K562 (cell line): ENCODE results near the gene STPG4. TPM values are rescaled to one million over a fixed set of nuclear protein-coding genes. Genes with fewer than 3 reads are reported as not detected.
A peak's percentile ranks its signal among the peaks of the same experiment; 100 is the strongest.

Experiments used
- ATAC-seq: fragments of 200-7000 bp; cut with Tn5 transposase; 3 replicates; pipeline ENCODE4 v1.9.1; 2020; ENCODE audit warnings: moderate library complexity
- BruUV-seq: library from RNA; stranded (reverse); fragments of 400-500 nt; replicated peaks from 2 replicates; lab custom pipeline; 2021; lab: Mats Ljungman, UMichigan
- CTCF ChIA-PET: fragments of 300-600 bp; formaldehyde crosslinking; extraction: SDS; loops from one replicate; lab custom pipeline; 2021; ENCODE audit warnings: low intra/inter-chr PET ratio; lab: Yijun Ruan, JAX
- POLR2A ChIA-PET: fragments of 300-600, 350-650 bp; sonication (Branson Sonifier 250); formaldehyde crosslinking; extraction: SDS; loops from one replicate; lab custom pipeline; 2021; ENCODE audit warnings: antibody characterized with exemption, inconsistent platforms; lab: Yijun Ruan, JAX
- DNase-seq, 4 experiments: peaks; one replicate each; pipeline versions ENCODE4 v3.0.0 to v3.0.0-alpha.2; 2011 to 2018; ENCODE audit warnings: low spot score in 3 of 4, mixed read lengths in 3 of 4; ENCODE audit errors: extremely low read depth in 1 of 4
- FAIRE-seq: peaks from 2 replicates; lab custom pipeline; 2011; peaks lifted over from hg19 to GRCh38; lab: Jason Lieb, UNC
- H2AFZ ChIP-seq: 2 replicates; pipeline ENCODE4 v1.6.0; 2011; ENCODE audit warnings: low read depth, low read length, control low read depth, inconsistent platforms
- H3K27ac ChIP-seq: fragments of 200-600 bp; 3 replicates; pipeline ENCODE4 v1.8.0; 2011; ENCODE audit warnings: low read depth, mild to moderate bottlenecking, control low read depth, inconsistent platforms, low read length, moderate library complexity, mixed read lengths; ENCODE audit errors: extremely low read depth
- H3K27me3 ChIP-seq, 2 experiments: fragments of 300-600 bp in 1 of 2; 2 replicates in 1 of 2; 3 replicates in 1 of 2; pipeline versions ENCODE4 v1.6.0 to v1.8.0; 2011; ENCODE audit warnings: inconsistent platforms in 2 of 2, low read length in 2 of 2, mild to moderate bottlenecking in 1 of 2, mixed read lengths in 1 of 2, moderate library complexity in 1 of 2; ENCODE audit not compliant: control insufficient read depth in 2 of 2, insufficient read depth in 2 of 2
- H3K36me3 ChIP-seq: fragments of 300-600 bp; 3 replicates; pipeline ENCODE4 v1.8.0; 2011; ENCODE audit warnings: mild to moderate bottlenecking, low read length, inconsistent platforms; ENCODE audit not compliant: control insufficient read depth, insufficient read depth
- H3K4me1 ChIP-seq, 2 experiments: fragments of 200-600 bp in 1 of 2; replicated peaks in 1 of 2; 2 replicates in 1 of 2; 3 replicates in 1 of 2; pipeline versions ENCODE4 v1.5.1 to v1.8.0; 2011; ENCODE audit warnings: inconsistent platforms in 2 of 2, low read length in 2 of 2, mild to moderate bottlenecking in 1 of 2, mixed read lengths in 1 of 2, moderate library complexity in 1 of 2; ENCODE audit not compliant: control insufficient read depth in 2 of 2, insufficient read depth in 2 of 2
- H3K4me2 ChIP-seq: 2 replicates; pipeline ENCODE4 v1.6.1; 2011; ENCODE audit warnings: low read length, control low read depth, inconsistent platforms, mixed read lengths; ENCODE audit not compliant: insufficient read depth
- H3K4me3 ChIP-seq: fragments of 200-600 bp; sonication (generic), shearing (Covaris generic); 2 replicates; pipeline ENCODE4 v1.5.1; 2016; ENCODE audit warnings: control low read depth, inconsistent platforms
- H3K79me2 ChIP-seq: fragments of 200-600 bp; 3 replicates; pipeline ENCODE4 v1.8.0; 2011; ENCODE audit warnings: low read length, inconsistent platforms; ENCODE audit not compliant: control insufficient read depth, insufficient read depth
- H3K9ac ChIP-seq, 2 experiments: 2 replicates each; pipeline versions ENCODE4 v1.6.0 to v1.6.1; 2011; ENCODE audit warnings: low read depth in 2 of 2, low read length in 2 of 2, control low read depth in 1 of 2, inconsistent platforms in 1 of 2, mild to moderate bottlenecking in 1 of 2, mixed read lengths in 1 of 2; ENCODE audit not compliant: insufficient read depth in 1 of 2
- H3K9me1 ChIP-seq: one replicate; pipeline ENCODE4 v1.6.0; 2011; ENCODE audit warnings: inconsistent platforms, mild to moderate bottlenecking, low read length, moderate library complexity; ENCODE audit not compliant: control insufficient read depth, insufficient read depth
- H3K9me3 ChIP-seq: replicated peaks from 2 replicates; pipeline ENCODE4 v1.5.1; 2011; ENCODE audit warnings: low read depth, low read length, inconsistent platforms; ENCODE audit not compliant: control insufficient read depth, insufficient read depth
- H4K20me1 ChIP-seq: replicated peaks from 2 replicates; pipeline ENCODE4 v1.6.1; 2011; ENCODE audit warnings: low read length, inconsistent platforms, mixed read lengths; ENCODE audit not compliant: control insufficient read depth, insufficient read depth
- KDM4B ChIP-seq, 2 experiments: fragments of 450-650 bp in 1 of 2; sonication (generic) in 1 of 2; IDR thresholded peaks; 2 replicates each; pipeline ENCODE4 v1.6.1; 2016 to 2017; ENCODE audit warnings: borderline replicate concordance in 2 of 2, antibody characterized with exemption in 1 of 2, low read depth in 1 of 2, mild to moderate bottlenecking in 1 of 2
- MEIS2 ChIP-seq: fragments of 450-650 bp; IDR thresholded peaks from 2 replicates; pipeline ENCODE4 v1.6.1; 2014; ENCODE audit warnings: mild to moderate bottlenecking; ENCODE audit not compliant: partially characterized antibody
- PBX2 ChIP-seq, 2 experiments: IDR thresholded peaks in 1 of 2; conservative IDR thresholded peaks in 1 of 2; 2 replicates each; pipeline ENCODE4 v1.6.1; 2016; ENCODE audit warnings: low read depth in 2 of 2, mild to moderate bottlenecking in 1 of 2, missing compliant biosample characterization in 1 of 2, missing genetic modification characterization in 1 of 2, moderate library complexity in 1 of 2
- WGBS: fragments of 100-300 bp; shearing (Covaris generic); methylation state at CpG from one replicate; pipeline ENCODE4 v1.1.6; 2016; ENCODE audit warnings: low coverage, mixed read lengths; ENCODE audit not compliant: insufficient coverage; ENCODE audit errors: missing lambda C conversion rate; 5-methylcytosine and 5-hydroxymethylcytosine counted together
- in situ Hi-C: fragments of 300-500 bp; cut with MboI; formaldehyde crosslinking; loops from 4 replicates; pipeline ENCODE4 v1.15.0; 2018; ENCODE audit warnings: inconsistent platforms, mixed read lengths
- intact Hi-C: fragments of 100-400 bp; cut with micrococcal nuclease; formaldehyde crosslinking; loops from 2 replicates; pipeline ENCODE4 v1.14.2; 2022
- polyA plus RNA-seq, 8 experiments: library from polyadenylated mRNA; depleted of rRNA in 4 of 8; stranded (reverse) in 5 of 8; unstranded in 3 of 8; fragments of >200 nt; fragmentation: Nextera tagmentation in 2 of 8; fragmentation: Illumina TruSeq in 1 of 8; extraction: Ambion mirVana in 2 of 8; extraction: Trizol in 1 of 8; gene quantifications; 2 replicates each; pipeline versions ENCODE4 v1.2.1 to v1.2.3, GENCODE V29; 2011 to 2014; ENCODE audit warnings: inconsistent platforms in 1 of 8, missing spikeins in 1 of 8
- total RNA-seq, 7 experiments: library from RNA; depleted of rRNA in 6 of 7; stranded (reverse); fragments of >200 nt in 6 of 7; fragmentation: Illumina TruSeq in 2 of 7; extraction: Trizol in 2 of 7; gene quantifications; 2 replicates each; pipeline versions ENCODE4 v1.2.1 to v1.2.3, GENCODE V29; 2011 to 2021; ENCODE audit warnings: low replicate concordance in 1 of 7

The STPG4 gene
- total and polyA plus RNA-seq, 9 of the 15 experiments (the other 6 are each of a cell fraction or from before 2014, with no cell fraction given) = 0.10 to 0.68 (median 0.22) TPM; not detected in 6

- H4K20me1 ChIP-seq = no peaks in the 10 kb centered on the region
- ChIA-PET CTCF (no interaction called here), POLR2A (no interaction called here)
- ATAC-seq (no peak), DNase-seq (no peak), FAIRE-seq (no peak)
- no TSS peak for BruUV-seq
- H3K27ac ChIP-seq = no peak overlapping the region
- TF ChIP-seq MEIS2 (peak; percentile 23), KDM4B (IDR thresholded peaks at IDR 0.05; ENCODE audit: borderline replicate concordance in 2 of 2, low read depth in 1 of 2) (no peak), PBX2 (CRISPR knock-in tag; IDR thresholded peaks at IDR 0.05; ENCODE audit: low read depth) (no peak), PBX2 (tag; conservative IDR thresholded peaks at IDR 0.05; ENCODE audit: low read depth) (0 out of 2 replicates have a peak, but pooled peaks have one; percentile 20)
- H3K27me3 ChIP-seq = peaks cover 0 to 4% of the 10 kb centered on the region in 2 experiments; a peak in 2 of 5 replicates
- no peaks in the 10 kb centered on the region for H3K36me3 ChIP-seq
- no peak overlapping the region for H3K4me2 ChIP-seq
- H3K9me1 ChIP-seq = no peaks in the 10 kb centered on the region
- no peak overlapping the region for H3K9ac ChIP-seq
- H3K4me3 ChIP-seq = no peak overlapping the region
- intact Hi-C loops (no loop called here), in situ Hi-C loops (no loop called here)
- no peaks in the 10 kb centered on the region for H3K9me3 ChIP-seq
- 0% methylated on average over 2 of the region's 2 CpGs for WGBS
- H3K79me2 ChIP-seq = no peaks in the 10 kb centered on the region
- H3K4me1 ChIP-seq = no peaks in the 10 kb centered on the region; a peak in 1 of 5 replicates
- no peak overlapping the region for H2AFZ ChIP-seq
These were observed 36.5 kb downstream of the STPG4 start for GRCh38 chr2:47118581-47118980.
